Mesothelial cell of epicardium (in vitro differentiated cells): Measurements from ENCODE around the gene TYMP. TPM values are rescaled to one million over a fixed set of nuclear protein-coding genes. Genes with fewer than 3 reads are reported as not detected.

Experiments used
- DNase-seq, 2 experiments: peaks; one replicate each; pipeline ENCODE4 v3.0.0; 2021; ENCODE audit warnings: low spot score in 2 of 2; ENCODE audit not compliant: unreplicated experiment in 2 of 2
- H3K27ac Mint-ChIP-seq: 2 replicates; pipeline ENCODE4 v1.8.0; 2021; ENCODE audit warnings: mixed read lengths
- H3K27me3 Mint-ChIP-seq: 2 replicates; pipeline ENCODE4 v1.8.0; 2021; ENCODE audit warnings: low read depth, mixed read lengths
- H3K36me3 Mint-ChIP-seq: 2 replicates; pipeline ENCODE4 v1.8.0; 2021; ENCODE audit warnings: mixed read lengths
- H3K4me1 Mint-ChIP-seq: 2 replicates; pipeline ENCODE4 v1.8.0; 2021; ENCODE audit warnings: mixed read lengths
- H3K4me3 Mint-ChIP-seq: 2 replicates; pipeline ENCODE4 v1.8.0; 2021; ENCODE audit warnings: mild to moderate bottlenecking, moderate library complexity, mixed read lengths
- H3K9me3 Mint-ChIP-seq: 2 replicates; pipeline ENCODE4 v1.8.0; 2021; ENCODE audit warnings: mixed read lengths
- CTCF ChIP-seq: fragments of 200-600 bp; sonication (generic); IDR thresholded peaks from one replicate; pipeline ENCODE4 v1.5.0; 2021; ENCODE audit warnings: antibody characterized with exemption; ENCODE audit not compliant: unreplicated experiment
- total RNA-seq: library from RNA; stranded (reverse); gene quantifications from 3 replicates; pipeline ENCODE4 v1.2.1, GENCODE V29; 2021

The TYMP gene
- total RNA-seq, 1 donor from 2014 or later: 9.3 TPM

- Mint-ChIP-seq H3K9me3 (no peaks in the 10 kb centered on the region), H3K36me3 (no peaks in the 10 kb centered on the region), H3K27ac (no peak overlapping the region), H3K27me3 (peaks cover 8% of the 10 kb centered on the region), H3K4me3 (no peak overlapping the region), H3K4me1 (peaks cover 12% of the 10 kb centered on the region)
- no peak for TF ChIP-seq CTCF
- DNase-seq: no peak
These were observed 30.2 kb upstream of the TYMP start for GRCh38 chr22:50560034-50560433.

- no peak for DNase-seq
- Mint-ChIP-seq H3K4me1 (peaks cover 2% of the 10 kb centered on the region), H3K9me3 (no peaks in the 10 kb centered on the region), H3K27me3 (peaks cover 8% of the 10 kb centered on the region), H3K27ac (no peak overlapping the region), H3K36me3 (no peaks in the 10 kb centered on the region), H3K4me3 (no peak overlapping the region)
- TF ChIP-seq CTCF: no peak
These were observed 26.9 kb upstream of the TYMP start for GRCh38 chr22:50556703-50557102.

- no peak for TF ChIP-seq CTCF
- no peak for DNase-seq
- no peak overlapping the region for H3K27ac Mint-ChIP-seq
- no peaks in the 10 kb centered on the region for H3K9me3 Mint-ChIP-seq
- peaks cover 3% of the 10 kb centered on the region for H3K27me3 Mint-ChIP-seq
- no peak overlapping the region for H3K4me3 Mint-ChIP-seq
- H3K4me1 Mint-ChIP-seq: peaks cover 2% of the 10 kb centered on the region
- H3K36me3 Mint-ChIP-seq: no peaks in the 10 kb centered on the region
These were observed 23.5 kb upstream of the TYMP start for GRCh38 chr22:50553310-50553709.

- no peaks in the 10 kb centered on the region for H3K36me3 Mint-ChIP-seq
- no peak for DNase-seq
- TF ChIP-seq CTCF: no peak
- no peak overlapping the region for H3K27ac Mint-ChIP-seq
- H3K4me3 Mint-ChIP-seq: no peak overlapping the region
- no peaks in the 10 kb centered on the region for H3K9me3 Mint-ChIP-seq
- peaks cover 3% of the 10 kb centered on the region for H3K27me3 Mint-ChIP-seq
- peaks cover 2% of the 10 kb centered on the region for H3K4me1 Mint-ChIP-seq
These were observed 21.4 kb upstream of the TYMP start for GRCh38 chr22:50551160-50551752.

- H3K9me3 Mint-ChIP-seq: no peaks in the 10 kb centered on the region
- no peak for DNase-seq
- no peaks in the 10 kb centered on the region for H3K27me3 Mint-ChIP-seq
- H3K27ac Mint-ChIP-seq: no peak overlapping the region
- H3K4me1 Mint-ChIP-seq: peaks cover 5% of the 10 kb centered on the region
- no peaks in the 10 kb centered on the region for H3K36me3 Mint-ChIP-seq
- H3K4me3 Mint-ChIP-seq: no peak overlapping the region
- no peak for TF ChIP-seq CTCF
These were observed 20.6 kb upstream of the TYMP start for GRCh38 chr22:50550395-50550794.
